GM23338 (cell line): ENCODE data around the gene NHLRC4. TPM values are rescaled to one million over a fixed set of nuclear protein-coding genes. Genes with fewer than 3 reads are reported as not detected.
A peak's percentile ranks its signal among the peaks of the same experiment; 100 is the strongest.

Experiments used
- ATAC-seq: fragments of 200-7000 bp; cut with Tn5 transposase; 3 replicates; pipeline ENCODE4 v1.9.1; 2020
- DNase-seq: peaks from one replicate; pipeline ENCODE4 v3.0.0-alpha.2; 2015; ENCODE audit warnings: low spot score
- H2AFZ ChIP-seq: fragments of 200-600 bp; sonication (generic); 2 replicates; pipeline ENCODE4 v1.8.0; 2016; ENCODE audit warnings: antibody characterized with exemption, mild to moderate bottlenecking, moderate library complexity
- H3F3A ChIP-seq: fragments of 200-600 bp; sonication (generic); replicated peaks from 2 replicates; pipeline ENCODE4 v1.8.0; 2017; ENCODE audit warnings: antibody characterized with exemption, mixed run types, low read depth
- H3K27ac ChIP-seq: fragments of 200-600 bp; sonication (generic); 2 replicates; pipeline ENCODE4 v1.6.1; 2016; ENCODE audit warnings: low read depth
- H3K27me3 ChIP-seq: fragments of 200-600 bp; sonication (generic); 2 replicates; pipeline ENCODE4 v1.8.0; 2016; ENCODE audit warnings: mild to moderate bottlenecking, mixed run types, moderate library complexity; ENCODE audit not compliant: insufficient read depth
- H3K36me3 ChIP-seq: fragments of 200-600 bp; sonication (generic); 2 replicates; pipeline ENCODE4 v1.8.0; 2016; ENCODE audit warnings: mild to moderate bottlenecking; ENCODE audit not compliant: insufficient read depth
- H3K4me1 ChIP-seq: fragments of 200-600 bp; sonication (generic); 2 replicates; pipeline ENCODE4 v1.8.0; 2016; ENCODE audit warnings: mild to moderate bottlenecking, moderate library complexity; ENCODE audit not compliant: insufficient read depth
- H3K4me2 ChIP-seq: fragments of 200-600 bp; sonication (generic); 2 replicates; pipeline ENCODE4 v1.7.1; 2017; ENCODE audit warnings: mixed run types
- H3K4me3 ChIP-seq: fragments of 200-600 bp; sonication (generic); 2 replicates; pipeline ENCODE4 v1.6.1; 2016; ENCODE audit warnings: mixed run types
- H3K79me2 ChIP-seq: fragments of 200-600 bp; sonication (generic); replicated peaks from 2 replicates; pipeline ENCODE4 v1.8.0; 2017; ENCODE audit warnings: mild to moderate bottlenecking; ENCODE audit not compliant: insufficient read depth
- H3K9me2 ChIP-seq: fragments of 200-600 bp; sonication (generic); 2 replicates; pipeline ENCODE4 v1.8.0; 2017; ENCODE audit not compliant: insufficient read depth
- H4K20me1 ChIP-seq: fragments of 200-600 bp; sonication (generic); replicated peaks from 2 replicates; pipeline ENCODE4 v1.8.0; 2017; ENCODE audit warnings: mild to moderate bottlenecking; ENCODE audit not compliant: insufficient read depth
- H3K27ac Mint-ChIP-seq: 2 replicates; pipeline ENCODE4 v1.8.0; 2020; ENCODE audit warnings: inconsistent platforms, mild to moderate bottlenecking, moderate library complexity, mixed read lengths
- H3K27me3 Mint-ChIP-seq: 3 replicates; pipeline ENCODE4 v1.8.0; 2022; ENCODE audit warnings: low read depth, mild to moderate bottlenecking, moderate library complexity, mixed read lengths, inconsistent platforms; ENCODE audit not compliant: insufficient read depth, poor library complexity
- H3K36me3 Mint-ChIP-seq: 3 replicates; pipeline ENCODE4 v1.8.0; 2021; ENCODE audit warnings: low read depth, mild to moderate bottlenecking, inconsistent platforms, moderate library complexity, mixed read lengths
- H3K4me1 Mint-ChIP-seq: 3 replicates; pipeline ENCODE4 v1.8.0; 2020; ENCODE audit warnings: mild to moderate bottlenecking, inconsistent platforms, mixed read lengths
- H3K4me3 Mint-ChIP-seq: 3 replicates; pipeline ENCODE4 v1.8.0; 2021; ENCODE audit warnings: moderate library complexity, mild to moderate bottlenecking, inconsistent platforms, mixed read lengths
- H3K9me3 Mint-ChIP-seq: 3 replicates; pipeline ENCODE4 v1.8.0; 2020; ENCODE audit warnings: moderate library complexity, mild to moderate bottlenecking, inconsistent platforms, mixed read lengths
- CREB1 ChIP-seq: fragments of 250-450 bp; sonication (Bioruptor Pico); IDR thresholded peaks from 2 replicates; pipeline ENCODE4 v1.5.0; 2020; ENCODE audit warnings: low read depth, mild to moderate bottlenecking, moderate library complexity
- CTCF ChIP-seq, 2 experiments: fragments of 200-600 bp in 1 of 2; sonication (generic) in 1 of 2; conservative IDR thresholded peaks; 2 replicates each; pipeline versions ENCODE4 v1.5.1 to v1.6.1; 2016 to 2017; ENCODE audit warnings: antibody characterized with exemption in 2 of 2, low read depth in 2 of 2, mild to moderate bottlenecking in 2 of 2, moderate library complexity in 1 of 2
- ETS1 ChIP-seq: IDR thresholded peaks from 2 replicates; pipeline ENCODE4 v1.6.1; 2016; ENCODE audit warnings: antibody characterized with exemption
- EZH2 ChIP-seq: fragments of 200-600 bp; sonication (generic); IDR thresholded peaks from one replicate; pipeline ENCODE4 v1.8.0; 2017; ENCODE audit warnings: antibody characterized with exemption, mild to moderate bottlenecking, low read depth; ENCODE audit not compliant: unreplicated experiment
- EZH2phosphoT487 ChIP-seq: fragments of 200-600 bp; sonication (generic); IDR thresholded peaks from one replicate; pipeline ENCODE4 v1.8.1; 2018; ENCODE audit warnings: antibody characterized with exemption; ENCODE audit not compliant: unreplicated experiment
- JUNB ChIP-seq: IDR thresholded peaks from one replicate; pipeline ENCODE4 v1.6.1; 2016; ENCODE audit warnings: antibody characterized with exemption; ENCODE audit not compliant: unreplicated experiment
- NANOG ChIP-seq: IDR thresholded peaks from 2 replicates; pipeline ENCODE4 v1.6.1; 2016; ENCODE audit warnings: antibody characterized with exemption, borderline replicate concordance
- POLR2AphosphoS5 ChIP-seq: IDR thresholded peaks from 2 replicates; pipeline ENCODE4 v1.6.1; 2016; ENCODE audit warnings: antibody characterized with exemption, low read depth
- REST ChIP-seq: IDR thresholded peaks from one replicate; pipeline ENCODE4 v1.6.1; 2018; ENCODE audit warnings: antibody characterized with exemption; ENCODE audit not compliant: unreplicated experiment
- STAT1 ChIP-seq: IDR thresholded peaks from one replicate; pipeline ENCODE4 v1.6.1; 2016; ENCODE audit warnings: antibody characterized with exemption; ENCODE audit not compliant: unreplicated experiment
- ZNF114 ChIP-seq: fragments of 250-450 bp; sonication (Bioruptor Pico); IDR thresholded peaks from 2 replicates; pipeline ENCODE4 v1.5.0; 2020; ENCODE audit warnings: mild to moderate bottlenecking, moderate library complexity
- ZNF331 ChIP-seq: fragments of 250-450 bp; sonication (Bioruptor Pico); IDR thresholded peaks from 2 replicates; pipeline ENCODE4 v1.5.0; 2020; ENCODE audit warnings: low read depth, mild to moderate bottlenecking, moderate library complexity
- polyA plus RNA-seq: library from polyadenylated mRNA; unstranded; fragments of >200 nt; fragmentation: Nextera tagmentation; extraction: Ambion mirVana; gene quantifications from 2 replicates; pipeline ENCODE4 v1.2.1, GENCODE V29; 2016
- total RNA-seq: library from RNA; depleted of rRNA; stranded (reverse); fragments of >200 nt; shearing (Covaris generic); gene quantifications from 2 replicates; pipeline ENCODE4 v1.2.3, GENCODE V29; 2014

NHLRC4 gene
- total and polyA plus RNA-seq, 2 experiments from 2014 or later = 0.47 to 0.80 TPM

GRCh38 chr16:606656-607307 lies 40.0 kb downstream of the NHLRC4 start:
- no peaks in the 10 kb centered on the region for H3K27me3 ChIP-seq
- H3K27ac Mint-ChIP-seq = no peak overlapping the region

GRCh38 chr16:608019-608418 lies 41.2 kb downstream of the NHLRC4 start:
- Histone ChIP-seq H4K20me1 (peaks cover 4% of the 10 kb centered on the region; the same call in 1 of the 2 replicates), H3K4me1 (no peaks in the 10 kb centered on the region), H3K27ac (no peak overlapping the region), H3F3A (peaks cover 4% of the 10 kb centered on the region), H3K4me2 (no peak overlapping the region), H3K36me3 (no peaks in the 10 kb centered on the region), H3K79me2 (peaks cover 20% of the 10 kb centered on the region), H2AFZ (no peak overlapping the region), H3K4me3 (no peak overlapping the region), H3K27me3 (no peaks in the 10 kb centered on the region), H3K9me2 (no peaks in the 10 kb centered on the region)
- peaks cover 9% of the 10 kb centered on the region for H3K4me1 Mint-ChIP-seq
- peaks cover 10% of the 10 kb centered on the region for H3K27me3 Mint-ChIP-seq
- peaks cover 15% of the 10 kb centered on the region; the same call in 2 of the 3 replicates for H3K36me3 Mint-ChIP-seq
- H3K4me3 Mint-ChIP-seq = no peak overlapping the region
- no peak overlapping the region for H3K27ac Mint-ChIP-seq
- peaks cover 21% of the 10 kb centered on the region for H3K9me3 Mint-ChIP-seq
- ATAC-seq (peak; percentile 42), DNase-seq (no peak)
- TF ChIP-seq NANOG (no peak), POLR2AphosphoS5 (no peak), ZNF114 (CRISPR knock-in tag) (no peak), CREB1 (CRISPR knock-in tag) (no peak), CTCF (conservative IDR thresholded peaks at IDR 0.05; ENCODE audit: low read depth in 2 of 2) (no peak), ETS1 (no peak), REST (no peak), JUNB (no peak), ZNF331 (CRISPR knock-in tag) (no peak), EZH2phosphoT487 (no peak), EZH2 (no peak), STAT1 (no peak)

More at GRCh38 chr16:606656-607307, 40.0 kb downstream of the NHLRC4 start:
- TF ChIP-seq CREB1 (CRISPR knock-in tag) (no peak), ETS1 (no peak), NANOG (no peak), JUNB (no peak)
- DNase-seq (no peak), ATAC-seq (no peak)
- H4K20me1 ChIP-seq = peaks cover 4% of the 10 kb centered on the region; the same call in 1 of the 2 replicates
- H3K4me3 Mint-ChIP-seq = no peak overlapping the region
- no peaks in the 10 kb centered on the region for H3K4me1 ChIP-seq
- peaks cover 21% of the 10 kb centered on the region for H3K9me3 Mint-ChIP-seq
- H3K4me1 Mint-ChIP-seq = peaks cover 9% of the 10 kb centered on the region
- no peak overlapping the region for H3K4me2 ChIP-seq
- peaks cover 15% of the 10 kb centered on the region; the same call in 2 of the 3 replicates for H3K36me3 Mint-ChIP-seq
- no peaks in the 10 kb centered on the region for H3K36me3 ChIP-seq
- peaks cover 4% of the 10 kb centered on the region for H3F3A ChIP-seq
- H2AFZ ChIP-seq = no peak overlapping the region
- H3K4me3 ChIP-seq = no peak overlapping the region
- H3K9me2 ChIP-seq = no peaks in the 10 kb centered on the region
- H3K79me2 ChIP-seq = peaks cover 32% of the 10 kb centered on the region
- H3K27me3 Mint-ChIP-seq = peaks cover 10% of the 10 kb centered on the region
- no peak overlapping the region for H3K27ac ChIP-seq
